AG08395 (cell line): ENCODE data around the gene KRT38.

Source experiments
- DNase-seq: peaks from one replicate; pipeline ENCODE4 v3.0.0; 2012; ENCODE audit warnings: mixed read lengths, low spot score

Gene KRT38

DNA sequence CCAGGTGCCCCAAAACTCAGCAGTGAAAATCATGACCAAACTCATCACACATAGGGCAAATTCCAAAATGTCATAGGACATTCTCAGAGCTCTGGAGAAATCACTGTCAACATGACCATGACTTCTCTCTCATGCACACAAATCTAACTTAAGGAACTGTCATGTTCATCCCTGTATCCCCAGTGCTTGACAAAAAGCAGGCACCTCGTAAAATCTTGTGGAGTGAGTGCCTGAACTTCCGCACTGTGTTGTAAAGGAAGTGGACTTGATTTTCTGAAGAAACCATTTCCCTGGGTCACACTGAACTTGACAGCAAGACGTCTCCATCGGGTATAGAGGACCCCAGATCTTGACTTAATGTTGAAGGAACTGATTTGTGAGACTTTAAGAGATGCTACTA, 19.2 kb downstream of the KRT38 start:
- DNase-seq: no peak

DNA sequence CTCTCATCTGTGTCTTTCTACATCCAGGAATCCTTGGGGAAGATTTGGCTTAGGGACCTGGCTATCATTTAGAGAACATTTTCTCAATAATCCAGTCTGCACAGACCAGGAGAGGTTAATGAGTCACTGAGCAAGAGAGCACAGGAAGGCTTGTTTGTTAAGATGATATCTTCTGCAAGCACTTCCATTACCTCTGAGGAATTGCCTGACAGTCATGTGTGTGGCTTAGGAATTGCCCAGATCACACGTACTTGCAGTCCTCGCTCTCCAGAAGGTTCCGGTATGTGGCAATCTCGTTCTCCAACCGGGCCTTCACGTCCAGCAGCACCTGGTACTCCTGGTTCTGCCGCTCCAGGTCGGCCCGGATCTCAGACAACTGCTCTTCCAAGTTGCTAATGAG, 19.7 kb downstream of the KRT38 start:
- peak; percentile 41 for DNase-seq

DNA sequence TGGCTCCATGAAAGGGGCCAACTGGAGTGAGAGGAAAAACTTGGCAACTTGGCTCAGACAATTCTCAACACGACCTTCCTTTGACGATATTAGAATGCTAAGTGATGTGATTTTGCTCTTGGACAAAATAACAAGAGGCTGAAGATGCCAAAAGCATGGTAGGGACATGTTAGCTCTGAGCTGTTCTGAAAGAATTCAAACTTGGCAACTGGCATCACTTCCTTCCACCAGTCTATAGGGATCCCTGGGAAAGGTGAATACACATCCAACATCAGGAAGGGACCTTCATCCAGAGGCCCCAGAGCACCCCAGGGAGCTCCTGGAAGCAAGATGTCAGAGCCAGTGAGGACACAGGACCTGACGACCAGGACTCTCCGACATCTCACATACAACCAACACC, 20.6 kb downstream of the KRT38 start:
- peak; percentile 58 for DNase-seq

DNA sequence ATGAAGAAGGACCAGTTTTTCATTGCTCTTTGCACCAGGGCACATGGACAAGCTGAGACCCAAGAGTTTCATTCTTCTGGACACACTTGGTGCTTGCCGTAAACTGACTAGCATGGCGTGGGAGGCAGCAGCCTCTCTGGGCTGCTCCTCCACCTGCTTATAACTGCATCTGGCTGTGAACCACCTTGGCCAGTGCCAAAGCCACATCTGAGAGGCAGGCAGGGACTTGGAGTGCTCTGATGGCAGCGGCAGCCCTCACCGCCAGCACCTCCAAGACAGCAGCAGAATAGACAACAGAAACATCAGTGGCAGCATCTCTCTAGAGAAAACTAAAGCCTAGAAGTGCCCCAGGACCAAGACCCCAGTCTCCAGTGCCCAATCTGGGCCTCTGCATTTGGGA, 21.1 kb downstream of the KRT38 start:
- DNase-seq: no peak

DNA sequence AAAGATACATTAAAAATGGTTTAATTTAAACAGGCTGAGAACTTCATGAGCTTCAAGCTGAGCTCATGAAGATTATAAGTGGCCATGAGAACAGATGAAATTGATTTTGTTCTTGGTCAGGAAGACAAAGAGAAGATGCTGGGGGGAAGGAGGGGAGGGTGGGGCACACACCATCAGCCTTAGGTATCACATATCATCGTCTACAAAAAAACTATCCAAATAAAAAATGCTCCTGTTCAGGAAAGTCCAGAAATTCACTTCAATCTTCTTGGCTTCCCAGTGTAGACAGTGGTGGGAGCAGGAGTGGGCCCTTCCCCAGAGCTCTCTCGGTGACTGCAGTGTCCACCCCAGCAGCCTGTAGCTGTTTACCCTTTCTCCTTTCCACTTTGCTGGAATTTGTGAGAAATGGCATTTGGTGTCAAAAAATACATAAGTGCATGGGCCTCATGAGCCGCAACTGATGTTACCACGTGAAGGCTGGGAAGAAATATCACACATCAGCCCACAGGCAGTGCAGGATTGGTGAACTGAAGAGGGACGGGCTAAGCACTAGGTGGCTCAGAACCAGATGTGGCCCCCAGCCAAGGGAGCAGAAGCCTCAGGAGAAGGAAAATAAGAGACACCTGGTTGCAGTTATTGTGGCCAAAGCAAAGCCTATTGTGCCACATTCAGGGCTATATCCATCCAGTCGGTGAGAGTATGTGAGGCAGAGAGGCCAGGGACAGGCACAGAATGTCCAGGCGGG, 22.5 kb downstream of the KRT38 start:
- DNase-seq: no peak

DNA sequence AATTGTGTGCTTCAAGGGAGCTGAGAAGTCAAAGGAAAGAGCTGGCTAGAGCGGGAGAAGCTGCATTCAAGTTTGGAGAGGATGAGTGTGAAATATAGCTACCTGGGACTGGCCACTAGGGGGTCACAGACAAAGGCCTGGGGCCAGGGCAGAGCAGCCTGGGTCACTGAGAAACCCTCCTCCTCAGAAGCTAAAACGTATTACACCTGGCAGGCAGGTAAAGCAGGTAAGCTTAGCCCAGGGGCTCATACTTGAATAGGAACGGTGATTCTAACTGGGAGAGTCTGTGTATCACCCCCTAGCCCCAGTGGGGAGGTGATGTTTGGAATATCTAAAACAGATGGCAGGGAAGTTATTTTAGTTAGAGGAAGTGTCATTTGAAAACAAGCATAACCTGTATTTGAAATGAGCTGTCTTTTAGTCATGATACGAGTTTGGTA, 23.2 kb downstream of the KRT38 start:
- DNase-seq: no peak

DNA sequence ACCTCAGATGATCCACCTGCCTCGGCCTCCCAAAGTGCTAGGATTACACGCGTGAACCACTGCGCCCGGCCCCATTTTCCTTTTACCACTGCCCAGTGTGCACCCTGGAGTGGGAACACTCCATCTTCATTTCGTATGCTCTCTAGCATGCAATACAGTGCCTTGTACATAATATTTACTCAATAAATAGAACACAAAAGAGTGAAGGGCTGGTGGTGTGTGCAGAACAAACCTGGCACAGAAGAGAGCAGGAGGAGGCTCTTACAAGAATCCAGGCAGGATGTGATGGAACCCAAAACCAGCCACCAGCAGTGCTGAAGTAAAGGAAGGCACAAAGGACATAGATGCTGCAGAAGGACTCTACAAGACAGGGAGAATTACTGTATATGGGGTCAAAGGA, 23.7 kb downstream of the KRT38 start:
- DNase-seq: no peak

DNA sequence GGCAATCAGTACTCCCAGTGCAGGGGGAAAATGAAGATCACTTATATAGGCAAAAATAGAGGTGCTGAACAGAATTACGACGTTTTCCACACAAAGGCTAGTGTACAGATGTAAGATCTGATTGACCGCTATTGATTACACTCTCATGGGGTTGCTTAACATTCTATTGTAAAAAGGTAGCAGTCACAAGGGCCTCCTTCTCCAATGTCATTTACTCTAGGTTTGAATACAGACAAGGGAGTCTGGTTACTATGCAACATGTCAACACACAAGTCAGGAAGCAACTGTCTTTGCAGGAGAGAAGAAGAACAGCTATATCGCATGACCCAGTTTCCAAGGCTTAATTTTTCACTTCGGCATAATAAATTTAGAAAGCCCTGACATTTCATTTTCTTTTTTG, 24.3 kb downstream of the KRT38 start:
- DNase-seq: no peak

DNA sequence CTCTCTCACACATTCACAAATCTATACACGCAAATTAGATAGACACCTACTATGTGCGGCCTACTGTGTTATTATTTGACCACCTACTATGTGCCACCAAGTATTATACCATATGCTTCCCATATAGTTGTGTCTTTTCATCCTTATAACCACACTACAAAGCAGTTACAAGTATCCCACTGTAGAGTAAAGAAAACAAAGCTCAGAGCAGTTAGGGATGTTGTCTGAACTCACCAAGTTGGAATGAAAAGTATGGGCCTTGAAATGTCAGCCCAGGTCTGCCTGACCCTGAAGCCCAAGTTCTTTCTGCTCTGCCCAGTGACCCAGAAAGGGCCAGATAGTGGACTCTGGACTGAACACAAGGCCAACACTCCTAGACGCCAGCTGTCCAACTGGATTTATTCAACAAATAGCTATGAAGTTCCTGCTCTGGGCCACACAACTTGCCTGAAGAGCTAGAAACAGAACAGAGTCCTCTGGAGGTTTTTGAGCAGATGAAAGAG, 24.9 kb downstream of the KRT38 start:
- peak; percentile 59 for DNase-seq

DNA sequence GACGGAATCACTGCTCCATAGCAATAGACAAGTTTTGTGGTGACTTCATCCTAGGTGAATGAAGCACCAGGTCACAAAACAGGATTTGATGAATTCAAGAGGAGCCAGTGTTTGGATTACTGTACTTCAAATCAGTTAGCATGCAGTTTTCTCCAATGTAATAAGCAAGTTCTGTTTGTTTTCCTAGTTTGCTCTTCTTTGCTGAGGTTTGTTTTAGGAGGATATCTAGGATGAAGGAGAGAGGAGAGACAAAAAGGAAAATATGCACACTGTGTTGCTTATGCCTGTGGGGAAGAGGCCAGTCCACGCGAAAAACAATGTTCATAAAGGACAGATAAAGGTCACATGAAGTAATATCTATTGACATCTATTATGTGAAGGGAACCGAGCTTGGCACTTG, 25.4 kb downstream of the KRT38 start:
- DNase-seq: no peak

DNA sequence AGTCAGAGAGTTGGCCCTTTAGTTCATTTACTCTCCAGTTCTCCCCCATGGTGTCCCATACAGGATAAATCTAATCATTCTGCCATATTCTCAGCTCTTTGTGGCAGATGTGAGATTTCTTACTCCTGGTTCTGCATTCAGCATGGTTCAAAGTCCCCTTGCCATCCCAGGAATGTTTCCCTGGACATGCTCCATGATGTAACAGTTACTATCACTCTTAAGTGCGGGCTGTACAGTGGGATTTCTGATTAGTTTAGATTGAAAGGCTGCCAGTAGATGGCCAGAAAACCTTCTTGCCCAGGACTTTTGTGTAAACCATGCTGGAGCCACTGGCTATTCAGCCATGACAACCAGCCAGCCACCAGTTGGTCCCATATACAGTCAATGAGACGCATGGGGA, 26.8 kb downstream of the KRT38 start:
- DNase-seq: no peak

DNA sequence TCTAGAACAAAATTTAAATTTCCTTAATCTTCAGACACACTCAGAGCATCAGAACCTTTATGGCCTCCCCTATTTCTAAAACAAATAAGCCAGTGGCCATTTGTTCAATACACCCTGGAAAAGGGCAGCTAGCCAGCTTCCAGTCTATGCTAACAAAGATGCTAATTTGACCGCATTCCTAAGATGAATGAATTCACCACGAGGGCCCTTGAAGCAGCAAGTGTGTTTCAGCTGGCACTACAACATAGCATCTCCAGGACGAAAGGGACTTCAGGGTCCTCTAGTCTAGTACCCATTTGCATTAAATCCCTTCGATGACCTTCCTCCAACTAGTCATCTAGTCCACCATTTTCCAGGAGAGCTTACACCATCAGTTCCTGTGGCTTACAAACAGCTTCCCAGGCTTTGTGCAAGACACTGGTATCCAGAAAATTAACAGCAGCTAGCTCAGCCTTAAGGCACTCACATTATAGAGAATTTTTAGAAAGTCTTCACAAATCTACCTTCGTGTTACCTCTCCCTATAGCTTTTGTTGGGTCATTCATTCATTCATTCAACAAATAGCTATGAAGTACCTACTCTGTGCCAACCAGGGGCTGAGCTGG, 27.3 kb downstream of the KRT38 start:
- DNase-seq: no peak

DNA sequence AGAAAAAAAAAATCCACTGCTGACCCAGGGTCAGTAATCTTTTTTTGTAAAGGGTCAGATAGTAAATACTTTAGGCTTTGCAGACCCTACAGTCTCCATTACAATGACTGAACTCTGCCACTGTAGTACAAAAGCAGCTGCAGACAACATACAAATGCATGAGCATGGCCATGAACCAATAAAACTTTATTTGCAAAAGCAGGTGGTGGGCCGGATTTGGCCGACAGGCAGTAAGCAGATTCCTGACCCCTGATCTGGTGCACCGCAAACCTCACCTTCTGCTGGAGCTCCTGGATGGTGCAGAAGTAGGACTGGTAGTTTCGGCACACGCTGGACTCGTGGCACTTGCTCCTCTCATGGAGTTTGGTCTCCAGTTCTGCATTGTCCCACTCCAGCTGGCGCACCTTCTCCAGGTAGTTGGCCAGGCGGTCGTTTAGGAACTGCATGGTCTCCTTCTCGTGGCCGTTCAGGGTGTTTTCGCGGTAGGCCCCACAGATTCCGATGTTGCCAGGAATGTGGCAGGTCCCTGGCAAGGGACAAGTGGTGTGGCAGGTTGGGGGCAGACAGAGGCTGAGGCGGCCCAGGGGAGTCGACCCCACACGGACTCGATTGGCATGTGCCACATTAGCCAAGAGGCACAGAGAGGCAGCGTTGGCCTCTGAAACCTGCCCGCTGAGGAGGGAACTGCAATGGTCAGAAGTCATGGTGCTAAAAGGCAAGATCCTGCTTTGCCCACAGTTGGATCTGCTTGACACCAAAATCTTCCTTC, 29.5 kb downstream of the KRT38 start:
- no peak for DNase-seq

DNA sequence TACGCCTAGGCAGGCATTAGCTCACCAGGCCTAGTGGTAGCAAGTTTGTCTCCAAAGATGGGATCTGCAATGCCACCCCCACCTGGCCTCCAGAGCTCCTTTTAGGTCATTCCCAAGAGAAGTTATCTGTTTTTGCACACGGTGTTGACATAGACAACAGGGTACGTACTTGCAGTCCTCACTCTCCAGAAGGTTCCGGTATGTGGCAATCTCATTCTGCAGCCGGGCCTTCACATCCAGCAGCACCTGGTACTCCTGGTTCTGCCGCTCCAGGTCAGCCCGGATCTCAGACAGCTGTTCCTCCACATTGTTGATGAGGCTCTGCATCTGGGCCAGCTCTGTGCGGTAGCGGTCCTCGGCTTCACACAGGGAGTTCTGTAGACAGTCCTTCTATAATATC, 33.6 kb downstream of the KRT38 start:
- no peak for DNase-seq

DNA sequence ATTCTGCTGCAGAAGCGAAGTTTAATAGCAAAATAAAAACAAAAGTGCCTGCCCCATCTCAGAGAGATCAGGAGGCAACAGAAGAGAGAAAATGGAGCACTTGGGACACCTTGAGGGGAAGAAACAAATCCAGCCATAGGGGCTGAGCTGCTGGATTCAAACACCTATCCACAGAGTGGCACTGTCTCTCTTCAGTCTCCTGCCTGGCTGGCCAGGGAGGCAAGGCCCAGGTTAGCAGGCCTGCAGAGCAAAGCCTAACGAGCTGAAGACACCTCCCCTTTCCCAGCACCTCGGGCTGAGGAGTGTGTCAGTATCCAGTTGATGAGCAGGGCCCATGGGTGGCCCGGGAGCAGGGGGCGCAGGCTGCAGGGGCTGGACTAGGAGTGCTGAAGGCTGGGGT, 34.6 kb downstream of the KRT38 start:
- no peak for DNase-seq

DNA sequence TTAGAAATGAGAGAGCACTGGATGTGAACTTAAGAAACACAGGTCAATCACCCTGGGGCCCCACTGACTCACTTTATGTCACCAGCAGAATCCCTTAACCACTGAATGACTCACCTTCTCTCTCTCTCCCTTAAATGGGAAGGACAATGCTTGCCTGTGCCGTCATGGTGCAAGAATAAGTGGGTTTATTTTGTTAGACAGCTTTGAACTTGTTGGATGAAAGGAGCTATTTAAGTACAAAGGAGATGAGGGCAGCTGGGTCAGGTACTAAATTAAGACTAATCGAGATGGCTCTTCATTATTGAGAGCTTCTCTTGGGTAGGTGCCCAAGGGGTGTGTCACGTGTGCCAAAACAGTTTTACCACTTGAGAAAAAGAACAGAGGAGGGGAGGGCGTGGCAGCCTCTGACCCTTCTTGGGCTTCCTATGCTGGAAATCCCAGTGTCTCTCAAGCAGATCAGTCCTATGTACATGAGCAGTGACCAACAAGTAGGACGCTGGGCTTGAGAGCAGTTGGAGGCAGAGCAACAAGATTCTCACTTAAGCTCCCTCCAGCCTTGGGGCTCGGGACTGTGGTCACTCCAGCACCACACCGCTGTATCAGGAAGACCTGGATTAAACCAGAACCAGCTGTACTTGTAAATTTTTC, 36.6 kb downstream of the KRT38 start:
- DNase-seq: peak; percentile 91

DNA sequence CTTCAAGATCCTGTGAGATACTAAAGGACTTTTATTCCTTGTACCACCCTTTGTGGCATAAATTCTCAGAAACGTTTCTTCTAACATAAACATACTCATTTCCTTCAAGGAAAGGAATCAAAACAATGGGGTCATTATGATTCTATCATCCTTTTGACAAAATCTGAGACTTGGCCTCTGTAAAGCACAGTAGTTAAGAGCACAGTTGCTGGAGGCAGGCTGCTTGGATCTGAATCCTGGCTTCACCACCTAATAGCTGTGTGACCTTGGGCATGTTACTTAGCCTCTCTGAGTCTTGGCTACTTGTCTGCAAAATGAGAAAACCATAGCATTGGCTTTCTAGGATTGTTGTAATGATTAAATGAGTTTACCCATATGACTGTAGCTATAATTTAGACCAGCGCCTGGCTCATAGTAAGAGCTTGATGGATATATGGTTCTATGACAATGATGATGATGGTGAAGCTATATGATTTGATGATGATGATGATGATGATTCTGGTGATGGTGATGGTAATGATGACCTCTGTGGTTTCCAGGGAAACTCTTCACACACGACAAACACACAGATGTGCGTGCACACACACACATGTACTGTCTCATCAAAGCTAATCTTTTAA, 37.3 kb downstream of the KRT38 start:
- no peak for DNase-seq

DNA sequence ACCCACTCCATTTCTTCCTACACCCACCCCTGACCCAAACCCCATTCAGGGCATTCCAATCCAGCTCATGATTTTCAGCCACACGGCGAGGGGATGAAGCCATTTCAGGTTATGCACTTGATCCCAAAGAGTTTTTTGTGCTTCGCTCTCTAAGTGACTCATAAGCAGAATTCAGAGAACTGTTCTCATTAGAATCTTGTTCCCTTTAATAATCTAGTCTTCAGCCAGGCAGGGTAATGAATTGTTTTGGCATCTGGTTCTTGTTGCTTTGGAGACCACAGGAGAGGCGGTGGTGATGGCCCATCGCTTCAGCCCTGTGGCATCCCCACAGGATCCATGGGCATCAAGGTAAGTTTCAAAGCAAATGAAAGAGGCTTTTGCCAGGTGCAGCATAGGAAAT, 38.6 kb downstream of the KRT38 start:
- no peak for DNase-seq

DNA sequence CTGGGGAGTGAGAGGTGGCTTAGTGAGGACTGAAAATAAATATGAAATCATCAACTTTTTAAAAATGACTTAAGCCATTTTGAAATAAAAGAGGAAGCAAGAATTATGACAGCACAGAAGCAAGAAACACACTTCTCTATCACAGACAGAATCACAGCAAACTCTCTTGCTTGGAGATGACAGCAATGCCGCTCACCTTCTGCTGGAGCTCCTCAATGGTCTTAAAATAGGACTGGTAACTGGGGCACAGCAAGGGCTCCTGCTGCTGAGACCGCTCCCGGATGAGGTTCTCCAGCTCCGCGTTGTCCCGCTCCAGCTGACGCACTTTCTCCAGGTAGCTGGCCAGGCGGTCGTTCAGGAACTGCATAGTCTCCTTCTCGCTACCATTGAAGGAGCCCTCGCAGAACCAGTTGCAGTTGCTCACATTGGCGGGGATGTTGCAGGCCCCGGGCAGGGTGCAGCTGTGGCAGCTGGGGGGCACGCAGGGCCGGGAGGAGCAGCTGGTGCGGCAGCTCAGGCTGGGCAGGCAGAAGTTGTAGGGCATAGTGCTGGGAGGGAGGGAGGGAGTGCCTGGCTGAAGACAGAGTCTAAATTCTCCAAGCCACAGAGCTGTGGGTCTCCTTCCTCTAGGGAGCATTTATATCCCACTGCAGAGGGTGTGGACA, 43.7 kb downstream of the KRT38 start, which contains the start of gene KRT31:
TSS of gene KRT31 (minus strand) at position 613 of the 665 bp plus-strand sequence. CDS start at position 544, 69 bp downstream.
- DNase-seq: no peak

DNA sequence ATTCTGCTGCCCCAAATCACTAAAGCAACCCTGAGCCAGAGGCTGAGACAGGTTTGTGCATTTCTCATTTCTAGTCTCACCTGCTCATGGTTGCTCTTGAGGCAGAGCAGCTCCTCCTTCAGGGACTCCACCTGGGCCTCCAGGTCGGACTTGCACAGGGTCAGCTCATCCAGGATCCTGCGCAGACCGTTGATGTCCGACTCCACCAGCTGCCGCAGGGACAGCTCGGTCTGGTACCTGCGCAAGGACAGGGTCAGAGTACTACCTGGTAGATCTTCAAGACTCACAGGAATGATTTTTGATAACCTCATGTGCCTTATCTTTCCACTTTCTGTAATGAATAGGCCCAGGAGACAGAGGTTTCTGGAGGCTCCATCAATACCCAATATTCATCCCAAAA, 44.4 kb downstream of the KRT38 start:
- no peak for DNase-seq

DNA sequence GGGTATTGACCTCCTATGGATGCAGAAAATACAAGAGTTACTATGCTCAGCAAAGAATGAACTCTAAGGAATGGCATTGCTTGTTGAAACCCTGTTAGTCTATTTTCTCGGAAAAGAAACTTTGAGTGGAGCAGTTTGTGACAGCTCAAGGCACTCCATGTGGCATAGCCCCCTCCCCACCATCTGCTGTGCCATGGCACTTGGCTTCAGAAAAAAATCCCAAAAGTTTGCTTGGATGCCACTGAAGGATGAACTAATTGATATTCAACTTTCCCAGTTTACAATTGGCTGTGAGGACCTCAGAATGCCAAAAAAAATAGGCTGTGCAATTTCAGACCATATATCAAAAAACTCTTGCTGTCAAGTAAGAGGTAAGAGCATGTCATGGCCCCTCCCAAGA, 45.2 kb downstream of the KRT38 start:
- no peak for DNase-seq
